Tibial nerve (tissue), 4 donors: ENCODE measurements around the gene KAT6B. TPM values are rescaled to one million over a fixed set of nuclear protein-coding genes. Genes with fewer than 3 reads are reported as not detected.

Experiments
- DNase-seq, 2 donors: peaks; one replicate each; pipeline ENCODE4 v3.0.0-alpha.2; 2019; ENCODE audit warnings: low spot score in 2 of 2
- H3K27ac ChIP-seq, 4 donors: fragments of 200-600 bp; sonication (generic) in 3 of 4; one replicate each; pipeline ENCODE4 v1.5.1; 2017 to 2019; ENCODE audit warnings: mild to moderate bottlenecking in 1 of 4
- H3K27me3 ChIP-seq, 2 donors: fragments of 200-600 bp; sonication (generic) in 1 of 2; one replicate each; pipeline versions ENCODE4 v1.5.1 to v1.6.0; 2017 to 2019
- H3K36me3 ChIP-seq, 3 donors: fragments of 200-600 bp; sonication (generic); one replicate each; pipeline ENCODE4 v1.5.1; 2018 to 2019
- H3K4me1 ChIP-seq, 4 donors: fragments of 200-600 bp; sonication (generic) in 3 of 4; one replicate each; pipeline ENCODE4 v1.5.1; 2017 to 2019
- H3K4me3 ChIP-seq, 4 donors: fragments of 200-600 bp; sonication (generic) in 3 of 4; one replicate each; pipeline ENCODE4 v1.5.1; 2017 to 2019; ENCODE audit warnings: mild to moderate bottlenecking in 1 of 4, moderate library complexity in 1 of 4
- H3K9me3 ChIP-seq, 4 donors: fragments of 200-600 bp; sonication (generic) in 3 of 4; one replicate each; pipeline ENCODE4 v1.5.1; 2017 to 2019
- CTCF ChIP-seq, 5 experiments: fragments of 200-600 bp in 3 of 5; fragments of 450-650 bp in 2 of 5; sonication (generic) in 3 of 5; IDR thresholded peaks; one replicate each; pipeline ENCODE4 v1.5.1; 2016 to 2019; ENCODE audit warnings: antibody characterized with exemption in 5 of 5, mild to moderate bottlenecking in 3 of 5, moderate library complexity in 2 of 5
- EP300 ChIP-seq, 2 donors: sonication (generic); formaldehyde crosslinking; IDR thresholded peaks; one replicate each; pipeline ENCODE4 v1.6.1; 2017; ENCODE audit warnings: antibody characterized with exemption in 2 of 2, mild to moderate bottlenecking in 1 of 2
- POLR2A ChIP-seq, 2 donors: fragments of 450-650 bp; IDR thresholded peaks; one replicate each; pipeline ENCODE4 v1.6.1; 2017; ENCODE audit warnings: antibody characterized with exemption in 2 of 2, mild to moderate bottlenecking in 2 of 2, moderate library complexity in 2 of 2
- WGBS, 2 donors: methylation state at CpG; one replicate each; pipeline ENCODE4 v1.1.5; 2018; 5-methylcytosine and 5-hydroxymethylcytosine counted together
- total RNA-seq, 4 donors: library from RNA; depleted of rRNA; stranded (reverse); fragments of >200 nt; gene quantifications; one replicate each; pipeline ENCODE4 v1.1.0, GENCODE V29; 2016

Gene KAT6B
- total RNA-seq, 4 donors from 2014 or later, result 42.3 to 59.7 (median 45.6) TPM

DNA sequence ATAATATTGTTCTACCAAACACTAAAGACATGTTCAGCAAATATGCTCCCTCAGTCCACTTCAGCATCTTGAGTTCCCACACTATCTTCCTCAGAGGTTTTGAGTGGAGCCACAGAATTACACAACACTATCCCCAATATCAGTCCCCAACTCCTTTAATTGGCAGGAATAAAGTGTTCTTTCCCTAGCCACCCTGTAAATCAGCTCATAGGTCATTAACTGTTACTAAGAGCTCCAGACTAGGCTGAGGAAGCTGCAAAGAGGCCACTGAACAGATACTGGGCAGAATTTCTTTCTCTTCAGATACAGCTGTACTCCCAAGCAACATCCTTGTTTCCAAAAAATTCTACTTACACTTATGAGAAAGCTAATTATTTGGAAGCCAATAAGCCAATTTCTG is 11.6 kb upstream of the KAT6B start:
- no peak overlapping the region for H3K4me3 ChIP-seq

DNA sequence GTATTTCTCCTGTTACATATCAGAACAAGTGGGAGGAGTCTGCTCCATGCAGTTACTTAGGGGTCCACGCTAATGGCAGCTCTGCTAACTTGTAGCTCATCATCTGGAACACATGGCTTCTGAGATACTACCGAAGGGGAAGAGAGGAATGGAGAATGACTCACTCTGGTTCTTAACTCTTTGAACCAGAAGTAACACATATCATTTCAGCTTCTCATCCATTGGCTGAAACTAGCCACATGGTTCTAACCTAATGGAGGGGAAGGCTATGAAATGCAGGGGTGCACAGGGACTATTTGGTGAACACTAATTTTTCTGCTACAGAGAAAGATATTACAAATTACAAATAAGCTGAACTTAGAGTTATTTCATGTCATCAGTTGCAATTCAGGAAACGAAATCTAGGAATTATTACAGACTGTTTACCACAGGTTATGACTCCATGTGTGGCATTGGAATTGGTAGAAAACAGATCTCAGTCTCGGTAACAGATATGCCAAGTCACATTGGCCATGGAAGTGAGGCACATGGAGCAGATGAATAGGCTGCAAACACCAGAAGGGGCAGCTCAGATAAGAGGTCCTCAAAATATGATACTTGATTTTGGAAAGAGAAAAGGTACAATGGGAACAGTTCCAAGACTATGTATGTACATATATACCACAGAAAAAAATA is 9.4 kb upstream of the KAT6B start:
- no peaks in the 10 kb centered on the region for H3K27me3 ChIP-seq
- H3K36me3 ChIP-seq, result no peaks in the 10 kb centered on the region
- TF ChIP-seq EP300 (IDR thresholded peaks at IDR 0.05), result no peak
- no peak for TF ChIP-seq CTCF (IDR thresholded peaks at IDR 0.05)
- TF ChIP-seq POLR2A (IDR thresholded peaks at IDR 0.05), result no peak
- H3K9me3 ChIP-seq, result peaks cover 0 to 15% (median 2%) of the 10 kb centered on the region in 4 donors
- no peak overlapping the region for H3K4me3 ChIP-seq
- WGBS, 2 donors, result 91 to 93% methylated on average over 4 of the region's 4 CpGs
- DNase-seq, result no peak
- peaks cover 0 to under 1% (median under 1%) of the 10 kb centered on the region in 4 donors for H3K4me1 ChIP-seq
- no peak overlapping the region for H3K27ac ChIP-seq

More for the DNA sequence above, 11.6 kb upstream of the KAT6B start:
- no peak for TF ChIP-seq POLR2A (IDR thresholded peaks at IDR 0.05)
- TF ChIP-seq EP300 (IDR thresholded peaks at IDR 0.05), result no peak
- no peak for TF ChIP-seq CTCF (IDR thresholded peaks at IDR 0.05)
- Histone ChIP-seq H3K9me3 (peaks cover 0 to 22% (median 2%) of the 10 kb centered on the region in 4 donors), H3K27me3 (no peaks in the 10 kb centered on the region), H3K36me3 (no peaks in the 10 kb centered on the region), H3K27ac (no peak overlapping the region), H3K4me1 (no peaks in the 10 kb centered on the region)
- DNase-seq, result no peak

DNA sequence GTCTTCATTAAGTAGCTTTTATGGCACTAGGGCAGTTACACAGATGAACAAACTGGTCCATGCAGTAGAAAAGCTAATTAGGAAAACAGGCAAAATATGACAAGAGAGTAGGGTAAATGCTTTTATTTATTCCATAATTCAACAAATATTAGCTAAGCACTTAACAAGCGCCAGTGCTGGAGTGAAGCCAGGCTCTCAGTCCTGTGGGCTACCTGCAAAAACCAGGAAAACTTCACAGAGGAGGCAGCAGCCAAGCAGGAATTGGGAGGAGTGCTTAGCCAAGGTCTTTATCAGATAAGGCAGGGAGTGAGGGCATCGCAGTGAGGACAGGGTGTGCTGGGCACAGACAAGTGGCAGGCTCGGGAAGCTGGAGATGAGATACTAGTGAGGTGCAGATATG is 4.9 kb upstream of the KAT6B start:
- DNase-seq, result no peak
- H3K27ac ChIP-seq, result no peak overlapping the region
- H3K4me1 ChIP-seq, result peaks cover 0 to 28% (median 10%) of the 10 kb centered on the region in 4 donors
- peaks cover 0 to 12% (median 2%) of the 10 kb centered on the region in 4 donors for H3K9me3 ChIP-seq
- 73 to 79% methylated on average over 3 of the region's 3 CpGs for WGBS, 2 donors
- TF ChIP-seq CTCF (IDR thresholded peaks at IDR 0.05), result no peak
- no peak for TF ChIP-seq POLR2A (IDR thresholded peaks at IDR 0.05)
- TF ChIP-seq EP300 (IDR thresholded peaks at IDR 0.05), result no peak
- no peaks in the 10 kb centered on the region for H3K36me3 ChIP-seq
- H3K27me3 ChIP-seq, result no peaks in the 10 kb centered on the region
- no peak overlapping the region for H3K4me3 ChIP-seq

GRCh38 chr10:74822101-74822500 is 4.3 kb upstream of the KAT6B start:
- H3K36me3 ChIP-seq, result no peaks in the 10 kb centered on the region
- 79 to 95% methylated on average over 2 of the region's 2 CpGs for WGBS, 2 donors
- H3K27ac ChIP-seq, result peak overlapping the region in 2 of 4 donors; percentile 12 to 23
- H3K9me3 ChIP-seq, result peaks cover 0 to 6% (median 0%) of the 10 kb centered on the region in 4 donors
- no peak for TF ChIP-seq POLR2A (IDR thresholded peaks at IDR 0.05)
- TF ChIP-seq EP300 (IDR thresholded peaks at IDR 0.05), result no peak
- TF ChIP-seq CTCF (IDR thresholded peaks at IDR 0.05), result no peak
- H3K4me1 ChIP-seq, result peaks cover 0 to 29% (median 11%) of the 10 kb centered on the region in 4 donors
- H3K27me3 ChIP-seq, result no peaks in the 10 kb centered on the region
- DNase-seq, result no peak
- H3K4me3 ChIP-seq, result no peak overlapping the region

DNA sequence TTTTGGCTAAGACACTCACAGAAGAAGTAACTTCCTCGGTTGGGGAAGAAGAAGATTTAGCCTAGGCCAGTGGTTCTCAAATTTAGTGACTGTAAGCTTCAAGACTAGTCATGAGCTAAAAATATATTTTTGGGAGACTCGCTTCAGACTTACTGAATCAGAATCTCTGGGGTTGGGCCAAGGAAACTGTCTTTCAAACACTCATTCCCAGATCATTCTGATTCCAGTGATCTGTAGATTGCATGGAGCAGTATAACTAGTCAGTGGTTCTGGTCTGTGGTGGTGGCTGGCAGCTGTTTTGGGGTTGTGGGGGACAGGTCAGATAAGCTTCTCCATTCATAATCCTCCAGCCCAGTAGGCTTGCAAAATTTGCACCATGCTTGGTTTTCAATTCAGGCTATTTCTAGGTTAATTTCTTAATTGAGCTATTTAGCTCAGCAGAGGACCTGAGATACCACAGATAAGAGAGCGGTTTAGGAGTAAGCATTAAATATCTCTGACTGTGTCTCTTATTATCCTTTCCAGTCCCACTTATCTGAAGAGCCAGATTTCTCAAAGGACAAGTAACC is 3.8 kb upstream of the KAT6B start:
- H3K27me3 ChIP-seq, result no peaks in the 10 kb centered on the region
- no peak for DNase-seq
- H3K36me3 ChIP-seq, result no peaks in the 10 kb centered on the region
- TF ChIP-seq EP300 (IDR thresholded peaks at IDR 0.05), result no peak
- no peak for TF ChIP-seq POLR2A (IDR thresholded peaks at IDR 0.05)
- TF ChIP-seq CTCF (IDR thresholded peaks at IDR 0.05), result no peak
- peaks cover 0 to under 1% (median 0%) of the 10 kb centered on the region in 4 donors for H3K9me3 ChIP-seq
- WGBS, 2 donors, result 55 to 57% methylated on average over 3 of the region's 3 CpGs
- H3K4me3 ChIP-seq, result no peak overlapping the region
- peak overlapping the region in 2 of 4 donors; percentile 12 to 23 for H3K27ac ChIP-seq
- H3K4me1 ChIP-seq, result peaks cover 0 to 34% (median 16%) of the 10 kb centered on the region in 4 donors
